LNCaP clone FGC (cell line): Measurements from ENCODE around the gene RBPJ.

Experiments used
- DNase-seq: peaks from one replicate; pipeline ENCODE4 v3.0.0-alpha.2; 2011; ENCODE audit warnings: low read depth
- H3K4me3 ChIP-seq: 2 replicates; pipeline ENCODE4 v1.5.1; 2011; ENCODE audit warnings: mild to moderate bottlenecking, low read depth, low read length, control low read depth
- TF ChIP-seq, protein P1 (sequence below): IDR thresholded peaks from 2 replicates; pipeline ENCODE4 v1.5.1; 2012; ENCODE audit warnings: mild to moderate bottlenecking; ENCODE audit not compliant: control insufficient read depth, insufficient read depth; ENCODE audit errors: extremely low read depth

RBPJ gene

DNA sequence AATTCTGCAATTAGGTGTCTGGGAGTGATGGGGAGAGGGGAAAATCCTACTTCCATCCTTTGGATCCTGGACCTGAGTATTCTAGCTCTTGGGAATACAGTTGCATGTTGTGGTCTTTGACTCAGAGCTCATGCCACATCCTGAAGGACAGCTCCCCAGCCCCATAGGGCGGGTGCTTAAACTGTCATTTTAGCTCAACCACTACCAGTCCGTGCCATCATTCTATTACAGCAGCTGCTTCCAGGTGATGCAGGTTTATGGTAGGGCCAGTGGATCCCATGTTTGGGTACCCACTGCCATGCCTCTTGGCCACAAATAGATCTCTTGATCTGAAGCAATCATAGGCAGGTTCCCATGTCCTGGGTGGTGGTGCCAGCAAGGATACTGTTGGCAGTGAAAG, 134.8 kb downstream of the RBPJ start:
- TF ChIP-seq, protein P1, sequence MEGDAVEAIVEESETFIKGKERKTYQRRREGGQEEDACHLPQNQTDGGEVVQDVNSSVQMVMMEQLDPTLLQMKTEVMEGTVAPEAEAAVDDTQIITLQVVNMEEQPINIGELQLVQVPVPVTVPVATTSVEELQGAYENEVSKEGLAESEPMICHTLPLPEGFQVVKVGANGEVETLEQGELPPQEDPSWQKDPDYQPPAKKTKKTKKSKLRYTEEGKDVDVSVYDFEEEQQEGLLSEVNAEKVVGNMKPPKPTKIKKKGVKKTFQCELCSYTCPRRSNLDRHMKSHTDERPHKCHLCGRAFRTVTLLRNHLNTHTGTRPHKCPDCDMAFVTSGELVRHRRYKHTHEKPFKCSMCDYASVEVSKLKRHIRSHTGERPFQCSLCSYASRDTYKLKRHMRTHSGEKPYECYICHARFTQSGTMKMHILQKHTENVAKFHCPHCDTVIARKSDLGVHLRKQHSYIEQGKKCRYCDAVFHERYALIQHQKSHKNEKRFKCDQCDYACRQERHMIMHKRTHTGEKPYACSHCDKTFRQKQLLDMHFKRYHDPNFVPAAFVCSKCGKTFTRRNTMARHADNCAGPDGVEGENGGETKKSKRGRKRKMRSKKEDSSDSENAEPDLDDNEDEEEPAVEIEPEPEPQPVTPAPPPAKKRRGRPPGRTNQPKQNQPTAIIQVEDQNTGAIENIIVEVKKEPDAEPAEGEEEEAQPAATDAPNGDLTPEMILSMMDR: no peak
- no peak for DNase-seq
- no peak overlapping the region for H3K4me3 ChIP-seq

DNA sequence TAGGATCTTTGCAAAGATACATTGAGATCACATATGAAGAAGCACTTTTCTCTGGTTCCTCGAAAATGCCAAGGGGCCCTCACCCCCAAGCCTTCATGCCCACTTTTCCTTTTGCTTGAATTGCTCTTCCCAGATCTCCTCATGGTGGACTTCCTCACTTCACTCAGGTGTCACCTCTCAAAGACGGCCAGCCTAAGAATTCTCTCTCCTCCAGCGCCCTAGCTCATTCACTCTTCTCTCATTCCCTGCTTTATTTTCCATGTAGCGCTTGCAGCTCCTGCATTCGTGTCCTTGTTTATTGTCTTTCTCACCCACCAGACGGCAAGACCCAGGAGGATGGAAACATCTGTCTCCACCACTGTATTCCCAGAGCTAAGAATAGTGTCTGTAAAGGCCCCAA, 136.6 kb downstream of the RBPJ start:
- no peak overlapping the region for H3K4me3 ChIP-seq
- TF ChIP-seq, protein P1: no peak
- no peak for DNase-seq

DNA sequence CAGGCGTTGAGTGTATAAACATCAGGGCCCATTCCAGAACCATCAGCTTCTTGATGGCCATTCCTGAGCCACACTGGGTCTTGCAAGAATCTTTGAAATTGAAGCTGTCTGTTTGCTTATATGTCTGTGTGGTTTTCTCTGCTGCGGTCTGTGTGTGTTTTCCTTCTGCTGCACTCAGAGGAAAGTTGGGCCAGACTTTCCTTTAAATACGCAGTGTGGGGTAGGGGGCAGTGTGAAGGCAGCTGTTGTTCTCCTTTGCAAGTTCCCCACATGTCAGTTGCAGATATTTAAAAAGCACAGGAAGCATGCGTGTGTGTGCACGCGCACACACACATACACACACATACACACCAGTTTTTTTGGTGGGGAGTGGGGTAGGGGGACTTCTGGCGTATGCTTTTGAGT, 137.3 kb downstream of the RBPJ start:
- TF ChIP-seq, protein P1: no peak
- no peak for DNase-seq
- no peak overlapping the region for H3K4me3 ChIP-seq

DNA sequence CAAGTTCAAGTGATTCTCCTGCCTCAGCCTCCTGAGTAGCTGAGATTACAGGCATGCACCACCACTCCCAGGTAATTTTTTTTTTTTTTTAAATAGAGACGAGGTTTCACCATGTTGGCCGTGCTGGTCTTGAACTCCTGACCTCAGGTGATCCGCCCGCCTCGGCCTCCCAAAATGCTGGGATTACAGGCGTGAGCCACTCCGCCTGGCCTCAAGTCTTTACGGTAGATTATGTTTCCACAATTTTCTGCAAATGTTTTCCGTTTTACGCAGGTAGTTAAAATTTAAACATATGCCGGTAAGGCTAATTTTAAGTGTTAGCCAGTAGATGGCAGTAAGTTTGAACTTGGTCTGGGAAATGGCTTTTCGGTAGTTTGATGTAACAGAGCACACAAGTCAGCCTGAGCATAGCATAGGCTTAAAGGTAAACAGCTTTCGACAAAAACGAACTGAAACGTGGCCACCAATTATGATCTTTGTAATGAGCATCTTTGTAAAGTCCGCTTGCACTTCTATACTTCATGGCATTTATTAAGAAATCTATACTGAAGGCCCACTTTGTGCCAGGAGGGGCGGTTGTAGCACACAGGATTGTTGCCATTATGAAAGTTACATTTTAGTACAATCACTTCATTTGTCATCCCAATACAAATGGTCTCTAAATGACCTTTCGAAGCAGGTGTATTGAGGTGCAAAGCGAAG, 138.4 kb downstream of the RBPJ start:
- DNase-seq: peak; percentile 35

DNA sequence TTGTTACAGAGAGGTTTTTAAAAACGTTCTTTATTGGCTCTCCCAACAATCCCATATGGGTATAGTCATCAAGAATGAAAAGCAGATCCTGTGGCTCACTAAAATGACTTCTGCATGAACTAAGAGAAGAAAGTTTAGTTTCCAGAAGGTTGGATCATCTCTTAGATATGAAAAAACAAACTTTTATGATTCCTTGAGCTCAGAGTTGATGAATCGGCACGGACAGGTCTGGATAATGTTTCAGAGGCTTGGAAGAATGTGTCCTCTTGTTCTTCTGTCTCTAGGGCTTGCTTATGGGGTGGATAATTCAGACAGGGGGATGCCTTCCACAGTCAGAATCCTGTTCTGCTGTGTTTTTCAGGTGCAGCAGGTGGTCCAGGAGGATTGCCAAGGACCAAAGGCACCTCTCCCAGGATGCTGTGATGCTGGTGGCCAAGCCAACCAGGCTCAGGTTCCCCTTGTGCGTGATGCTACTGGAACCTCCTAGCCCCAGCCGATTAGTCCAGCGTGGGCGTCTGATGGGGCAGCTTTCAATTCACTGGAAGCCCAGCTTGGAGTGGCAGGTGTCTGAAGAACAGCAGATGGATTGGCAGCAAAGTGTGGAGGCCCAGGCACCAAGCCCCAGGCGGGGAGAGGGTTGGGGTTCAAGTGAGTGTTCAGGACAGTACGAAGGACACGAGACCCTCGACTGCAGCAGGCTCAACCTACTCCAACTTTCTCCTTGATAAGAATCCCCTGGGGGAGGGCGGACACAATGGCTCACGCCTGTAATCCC, 139.1 kb downstream of the RBPJ start:
- DNase-seq: no peak
- H3K4me3 ChIP-seq: no peak overlapping the region
- TF ChIP-seq, protein P1: no peak

More for the DNA sequence above, 138.4 kb downstream of the RBPJ start:
- no peak overlapping the region for H3K4me3 ChIP-seq
- TF ChIP-seq, protein P1: peak; percentile 73

DNA sequence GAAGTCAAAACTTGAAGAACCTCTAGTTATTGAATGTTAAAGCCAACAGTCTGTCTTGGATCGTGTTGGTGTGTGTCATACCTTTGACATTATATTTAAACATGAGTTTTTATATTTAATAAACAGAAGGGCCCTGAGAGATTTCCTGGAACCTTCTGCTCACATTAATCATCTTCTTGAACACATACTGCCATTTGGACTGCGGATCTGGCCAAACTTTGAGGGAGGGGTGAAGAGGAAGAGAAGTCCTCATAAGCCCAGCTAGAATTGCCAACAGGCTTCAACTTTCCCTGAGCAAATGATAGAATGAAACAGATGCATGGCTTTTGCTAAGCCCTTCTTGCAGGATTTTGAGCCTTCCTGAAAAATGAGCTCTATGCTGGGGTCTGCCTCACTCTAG, 142.1 kb downstream of the RBPJ start:
- DNase-seq: no peak
- TF ChIP-seq, protein P1: no peak
- H3K4me3 ChIP-seq: no peak overlapping the region

DNA sequence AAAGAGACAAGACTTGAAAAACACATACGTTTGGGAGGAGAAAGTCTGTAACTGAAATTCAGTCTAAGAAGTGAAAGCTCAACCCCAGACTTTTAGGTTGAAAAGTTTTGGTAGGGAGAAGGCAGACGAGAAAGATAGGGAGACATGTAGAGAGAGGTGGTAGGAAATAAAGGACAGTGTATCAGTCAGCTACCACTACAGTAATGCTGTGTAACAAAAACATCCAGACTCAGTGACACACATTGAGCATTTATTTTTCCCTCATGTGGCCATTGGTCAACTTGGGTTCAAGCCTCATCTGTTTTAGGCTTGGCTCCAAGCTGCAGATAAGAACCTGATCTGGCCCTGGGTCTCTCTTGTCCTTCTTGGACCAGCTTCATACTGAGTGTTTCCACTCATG, 142.6 kb downstream of the RBPJ start:
- TF ChIP-seq, protein P1: no peak
- no peak overlapping the region for H3K4me3 ChIP-seq
- no peak for DNase-seq
